GM13977 (cell line): ENCODE measurements around the gene SLC22A23.

Source experiments
- DNase-seq: peaks from one replicate; pipeline ENCODE4 v3.0.0; 2012; ENCODE audit warnings: low spot score
- CTCF ChIP-seq: IDR thresholded peaks from 2 replicates; pipeline ENCODE4 v1.5.1; 2012; ENCODE audit warnings: mild to moderate bottlenecking, control low read depth; ENCODE audit not compliant: insufficient read depth; ENCODE audit errors: extremely low read depth, missing control alignments
- in situ Hi-C: fragments of 300-500 bp; cut with MboI; formaldehyde crosslinking; loops from one replicate; pipeline ENCODE4 v1.12.0; 2022; ENCODE audit warnings: low sequenced_read_pairs, low pct_unique_long_range_greater_than_20kb, mixed read lengths, inconsistent platforms; ENCODE audit not compliant: unreplicated experiment

SLC22A23 gene

GRCh38 chr6:3222506-3223038 is 234.3 kb downstream of the SLC22A23 start:
- no peak for DNase-seq
- in situ Hi-C loops = no loop called here
- TF ChIP-seq CTCF = no peak

DNA sequence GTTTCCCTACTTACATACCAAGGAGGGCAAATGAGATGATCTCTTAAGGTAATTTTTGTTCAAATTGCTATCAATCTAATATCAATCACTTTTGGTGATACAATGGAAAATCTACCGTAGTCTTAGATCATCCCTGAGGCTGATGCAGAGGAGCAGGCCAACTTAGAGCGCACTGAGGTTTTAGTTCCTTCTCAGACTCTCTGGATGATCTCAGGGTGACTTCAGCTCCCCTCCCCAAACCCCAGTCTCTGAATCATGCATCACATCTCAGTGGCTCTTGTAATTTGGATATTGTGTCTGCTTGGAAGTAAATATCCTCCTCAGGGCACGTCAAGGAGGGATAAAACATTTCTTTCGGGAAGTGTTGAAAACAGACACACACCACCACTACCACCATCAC is 235.3 kb downstream of the SLC22A23 start:
- no peak for TF ChIP-seq CTCF
- DNase-seq = no peak
- in situ Hi-C loops = no loop called here

DNA sequence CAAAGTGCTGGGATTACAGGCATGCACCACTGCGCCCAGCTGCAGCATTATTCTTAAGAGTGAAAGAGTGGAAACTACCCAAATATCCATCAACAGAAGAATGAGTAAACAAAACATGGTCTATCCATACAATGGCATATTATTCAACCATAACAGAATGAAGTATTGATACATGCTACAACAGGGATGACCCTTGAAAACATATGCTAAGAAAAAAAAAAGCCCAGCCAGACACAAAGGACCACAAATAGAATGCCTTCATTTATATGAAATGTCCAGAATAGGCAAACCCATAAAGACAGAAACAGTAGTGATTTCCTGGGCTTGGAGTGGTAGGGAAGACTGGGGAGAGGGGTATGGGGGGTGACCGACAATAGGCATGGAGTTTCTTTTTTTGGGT is 236.5 kb downstream of the SLC22A23 start:
- DNase-seq = no peak
- in situ Hi-C loops = no loop called here
- TF ChIP-seq CTCF = no peak
